Measurements from ENCODE around the gene SOS1.

Gene SOS1

GRCh38 chr2:39022642-39023235 lies 98.1 kb downstream of the SOS1 start:
- DNase-seq (ENCODE audit: low read depth in 1 of 2, low spot score in 1 of 2), result no peak
- no peak for TF ChIP-seq POLR2AphosphoS5 (IDR thresholded peaks at IDR 0.05; ENCODE audit: low read depth)
- no peaks in the 10 kb centered on the region for H3K27me3 ChIP-seq (ENCODE audit: insufficient read depth, poor library complexity, severe bottlenecking)
- H3K4me3 ChIP-seq (replicated peaks; ENCODE audit: insufficient read depth, low read length), result no peak overlapping the region
- no peak overlapping the region for H3K27ac ChIP-seq (replicated peaks)

GRCh38 chr2:39020383-39020782 lies 100.5 kb downstream of the SOS1 start:
- TF ChIP-seq CTCF (IDR thresholded peaks at IDR 0.05; ENCODE audit: insufficient read depth, low read length) (no peak), GABPA (IDR thresholded peaks at IDR 0.05; ENCODE audit: low read depth) (no peak), SPI1 (IDR thresholded peaks at IDR 0.05; ENCODE audit: borderline replicate concordance, low read depth) (no peak), REST (IDR thresholded peaks at IDR 0.05; ENCODE audit: insufficient replicate concordance, low read depth) (no peak), POLR2AphosphoS5 (IDR thresholded peaks at IDR 0.05; ENCODE audit: low read depth) (no peak)
- H3K27me3 ChIP-seq (ENCODE audit: insufficient read depth, poor library complexity, severe bottlenecking), result no peaks in the 10 kb centered on the region
- H3K27ac ChIP-seq (replicated peaks), result no peak overlapping the region
- no peak for DNase-seq (ENCODE audit: low read depth in 1 of 2, low spot score in 1 of 2)
- H3K4me3 ChIP-seq (replicated peaks; ENCODE audit: insufficient read depth, low read length), result no peak overlapping the region

- no peak overlapping the region for H3K4me3 ChIP-seq (replicated peaks; ENCODE audit: insufficient read depth, low read length)
- no peak overlapping the region for H3K27ac ChIP-seq (replicated peaks)
- no peaks in the 10 kb centered on the region for H3K27me3 ChIP-seq (ENCODE audit: insufficient read depth, poor library complexity, severe bottlenecking)
- no peak for TF ChIP-seq POLR2AphosphoS5 (IDR thresholded peaks at IDR 0.05; ENCODE audit: low read depth)
- no peak for TF ChIP-seq REST (IDR thresholded peaks at IDR 0.05; ENCODE audit: insufficient replicate concordance, low read depth)
- TF ChIP-seq SPI1 (IDR thresholded peaks at IDR 0.05; ENCODE audit: borderline replicate concordance, low read depth), result no peak
- no peak for TF ChIP-seq CTCF (IDR thresholded peaks at IDR 0.05; ENCODE audit: insufficient read depth, low read length)
- no peak for TF ChIP-seq GABPA (IDR thresholded peaks at IDR 0.05; ENCODE audit: low read depth)
- no peak for DNase-seq (ENCODE audit: low read depth in 1 of 2, low spot score in 1 of 2)
Observed at GRCh38 chr2:39018638-39019037, 102.2 kb downstream of the SOS1 start.

- Histone ChIP-seq H3K4me3 (replicated peaks; ENCODE audit: insufficient read depth, low read length) (no peak overlapping the region), H3K27ac (replicated peaks) (no peak overlapping the region), H3K27me3 (ENCODE audit: insufficient read depth, poor library complexity, severe bottlenecking) (no peaks in the 10 kb centered on the region)
- TF ChIP-seq POLR2AphosphoS5 (IDR thresholded peaks at IDR 0.05; ENCODE audit: low read depth) (no peak), CTCF (IDR thresholded peaks at IDR 0.05; ENCODE audit: insufficient read depth, low read length) (no peak), GABPA (IDR thresholded peaks at IDR 0.05; ENCODE audit: low read depth) (no peak), SPI1 (IDR thresholded peaks at IDR 0.05; ENCODE audit: borderline replicate concordance, low read depth) (no peak), REST (IDR thresholded peaks at IDR 0.05; ENCODE audit: insufficient replicate concordance, low read depth) (no peak)
- no peak for DNase-seq (ENCODE audit: low read depth in 1 of 2, low spot score in 1 of 2)
Observed at GRCh38 chr2:39017334-39017733, 103.5 kb downstream of the SOS1 start.
